GM19468 (cell line): ENCODE measurements around the gene CT47A7.
"Not testable (repeated sequence)": the region's sequence is repeated elsewhere in the genome, so short reads cannot be mapped to it uniquely, and the experiment has no call there.

Experiments used
- ATAC-seq: cut with Tn5 transposase; IDR thresholded peaks from one replicate; pipeline ENCODE4 v1.9.1; 2021; ENCODE audit warnings: mild to moderate bottlenecking, moderate library complexity, moderate number of reproducible peaks; ENCODE audit not compliant: unreplicated experiment; ENCODE audit errors: extremely low read depth

The CT47A7 gene

GRCh38 chrX:120956500-120956899 lies at the start of gene CT47A7:
CT47A7 (minus strand) TSS chrX:120956600; CDS start chrX:120956345, 255 bp downstream.
- not testable (repeated sequence) for ATAC-seq

- ATAC-seq, result no peak
These were observed 44.2 kb upstream of the CT47A7 start for GRCh38 chrX:121000589-121000988.

GRCh38 chrX:120999413-120999812 lies 43.0 kb upstream of the CT47A7 start:
- ATAC-seq, result no peak

GRCh38 chrX:120985660-120986059 lies 29.3 kb upstream of the CT47A7 start, which contains the start of gene CT47A1:
CT47A1 (minus strand) TSS chrX:120985760; CDS start chrX:120985529, 231 bp downstream.
- not testable (repeated sequence) for ATAC-seq
